ENCODE data around the gene SRGAP3.
A peak's percentile ranks its signal among the peaks of the same experiment; 100 is the strongest.

The SRGAP3 gene

GRCh38 chr3:9013782-9014563, 235.5 kb downstream of the SRGAP3 start:
- DNase-seq (ENCODE audit: low read depth), result no peak

GRCh38 chr3:9012521-9012920, 236.9 kb downstream of the SRGAP3 start:
- no peak for DNase-seq (ENCODE audit: low read depth)

GRCh38 chr3:9009976-9010545, 239.4 kb downstream of the SRGAP3 start:
- no peak for DNase-seq (ENCODE audit: low read depth)

- peak; percentile 11 for DNase-seq (ENCODE audit: low read depth)
These were observed 240.7 kb downstream of the SRGAP3 start for GRCh38 chr3:9008550-9009255.

- no peak for DNase-seq (ENCODE audit: low read depth)
These were observed 241.5 kb downstream of the SRGAP3 start for GRCh38 chr3:9007928-9008327.

- no peak for DNase-seq (ENCODE audit: low read depth)
These were observed 242.2 kb downstream of the SRGAP3 start for GRCh38 chr3:9007213-9007612.

GRCh38 chr3:9000041-9000440, 249.4 kb downstream of the SRGAP3 start:
- DNase-seq (ENCODE audit: low read depth), result no peak

GRCh38 chr3:8997151-8997550, 252.3 kb downstream of the SRGAP3 start:
- no peak for DNase-seq (ENCODE audit: low read depth)

GRCh38 chr3:8996681-8997121, 252.7 kb downstream of the SRGAP3 start:
- DNase-seq (ENCODE audit: low read depth), result no peak

- DNase-seq (ENCODE audit: low read depth), result no peak
These were observed 253.2 kb downstream of the SRGAP3 start for GRCh38 chr3:8996216-8996615.

- no peak for DNase-seq (ENCODE audit: low read depth)
These were observed 255.2 kb downstream of the SRGAP3 start for GRCh38 chr3:8994226-8994625.

GRCh38 chr3:8993331-8993730, 256.1 kb downstream of the SRGAP3 start:
- DNase-seq (ENCODE audit: low read depth), result no peak

GRCh38 chr3:8992854-8993253, 256.6 kb downstream of the SRGAP3 start:
- no peak for DNase-seq (ENCODE audit: low read depth)

GRCh38 chr3:8992199-8992598, 257.2 kb downstream of the SRGAP3 start:
- no peak for DNase-seq (ENCODE audit: low read depth)

- no peak for DNase-seq (ENCODE audit: low read depth)
These were observed 258.9 kb downstream of the SRGAP3 start for GRCh38 chr3:8990266-8991215.

- DNase-seq (ENCODE audit: low read depth), result no peak
These were observed 260.5 kb downstream of the SRGAP3 start for GRCh38 chr3:8988791-8989558.

GRCh38 chr3:8988384-8988655, 261.1 kb downstream of the SRGAP3 start:
- DNase-seq (ENCODE audit: low read depth), result no peak

- no peak for DNase-seq (ENCODE audit: low read depth)
These were observed 261.6 kb downstream of the SRGAP3 start for GRCh38 chr3:8987645-8988383.

- no peak for DNase-seq (ENCODE audit: low read depth)
These were observed 262.2 kb downstream of the SRGAP3 start for GRCh38 chr3:8987226-8987625.

GRCh38 chr3:8986741-8987140, 262.7 kb downstream of the SRGAP3 start:
- DNase-seq (ENCODE audit: low read depth), result no peak

- no peak for DNase-seq (ENCODE audit: low read depth)
These were observed 263.6 kb downstream of the SRGAP3 start for GRCh38 chr3:8985876-8986275.

All from HS-5 (cell line).